Stimulated activated CD8-positive, alpha-beta memory T cell treated with anti-CD3 and anti-CD28 coated beads, Interleukin-4, amount 100 ng/mL, for 4 hours (primary cell): Measurements from ENCODE around the gene TMEM139.
"Not testable (repeated sequence)": the region's sequence is repeated elsewhere in the genome, so short reads cannot be mapped to it uniquely, and the experiment has no call there.

Experiments
- DNase-seq, 2 donors: peaks; one replicate each; pipeline ENCODE4 v3.0.0-alpha.2; 2020; ENCODE audit warnings: low read depth in 2 of 2, low spot score in 1 of 2

Gene TMEM139

GRCh38 chr7:143258831-143259230 lies 25.9 kb upstream of the TMEM139 start:
- no peak for DNase-seq

- DNase-seq: no peak
Measured at GRCh38 chr7:143259765-143260164, 25.0 kb upstream of the TMEM139 start.

- DNase-seq: no peak
Measured at GRCh38 chr7:143261901-143262300, 22.9 kb upstream of the TMEM139 start.

- DNase-seq: peak; percentile 51 to 70
Measured at GRCh38 chr7:143263266-143264195, 21.2 kb upstream of the TMEM139 start, which contains the start of gene GSTK1. Gene GSTK1 (plus strand): TSS chr7:143263441. CDS start chr7:143263514, 73 bp downstream.

GRCh38 chr7:143264196-143264568 lies 20.6 kb upstream of the TMEM139 start:
- not testable (repeated sequence) for DNase-seq

- no peak for DNase-seq
Measured at GRCh38 chr7:143265017-143265693, 19.6 kb upstream of the TMEM139 start.

GRCh38 chr7:143269251-143269650 lies 15.5 kb upstream of the TMEM139 start:
- no peak for DNase-seq

- no peak for DNase-seq
Measured at GRCh38 chr7:143271240-143271639, 13.5 kb upstream of the TMEM139 start.

- no peak for DNase-seq
Measured at GRCh38 chr7:143272871-143273270, 11.9 kb upstream of the TMEM139 start.

GRCh38 chr7:143279186-143280098 lies 5.3 kb upstream of the TMEM139 start:
- DNase-seq: no peak

- DNase-seq: no peak
Measured at GRCh38 chr7:143280160-143280559, 4.6 kb upstream of the TMEM139 start.

GRCh38 chr7:143280566-143280965 lies 4.2 kb upstream of the TMEM139 start:
- no peak for DNase-seq

GRCh38 chr7:143281529-143281928 lies 3.2 kb upstream of the TMEM139 start:
- no peak for DNase-seq

GRCh38 chr7:143282124-143282523 lies 2.6 kb upstream of the TMEM139 start:
- DNase-seq: no peak

GRCh38 chr7:143283381-143283780 lies 1.4 kb upstream of the TMEM139 start:
- no peak for DNase-seq

- DNase-seq: no peak
Measured at GRCh38 chr7:143285470-143285778, 666 bp downstream of the TMEM139 start.

- DNase-seq: no peak
Measured at GRCh38 chr7:143285806-143286521, 1.2 kb downstream of the TMEM139 start.

GRCh38 chr7:143286522-143286890 lies 1.7 kb downstream of the TMEM139 start:
- DNase-seq: no peak

- no peak for DNase-seq
Measured at GRCh38 chr7:143287339-143287934, 2.7 kb downstream of the TMEM139 start.
